GM12874 (cell line): Measurements from ENCODE around the gene TP53BP2.

Experiments
- CTCF ChIP-seq: IDR thresholded peaks from 2 replicates; pipeline ENCODE4 v1.5.1; 2011; ENCODE audit warnings: low read depth, mild to moderate bottlenecking, control low read depth, low read length, moderate library complexity; ENCODE audit not compliant: insufficient read depth

TP53BP2 gene

GRCh38 chr1:223776075-223776814, 69.5 kb downstream of the TP53BP2 start:
- no peak for TF ChIP-seq CTCF

GRCh38 chr1:223775711-223776074, 70.1 kb downstream of the TP53BP2 start:
- no peak for TF ChIP-seq CTCF

- no peak for TF ChIP-seq CTCF
Measured at GRCh38 chr1:223775054-223775453, 70.7 kb downstream of the TP53BP2 start.

- no peak for TF ChIP-seq CTCF
Measured at GRCh38 chr1:223774134-223774814, 71.5 kb downstream of the TP53BP2 start.

GRCh38 chr1:223772771-223773160, 73.0 kb downstream of the TP53BP2 start:
- TF ChIP-seq CTCF = no peak

GRCh38 chr1:223771814-223772770, 73.7 kb downstream of the TP53BP2 start:
- TF ChIP-seq CTCF = no peak

- no peak for TF ChIP-seq CTCF
Measured at GRCh38 chr1:223771469-223771813, 74.3 kb downstream of the TP53BP2 start.
